Stimulated activated effector memory CD8-positive, alpha-beta T cell treated with anti-CD3 and anti-CD28 coated beads, Interleukin-12 subunit alpha, Interleukin-12 subunit beta, amount 100 ng/mL, for 72 hours (primary cell): ENCODE results near the gene KCNC4.

Source experiments
- ATAC-seq: fragments of 150-1000 bp; cut with Tn5 transposase; 2 replicates; pipeline ENCODE4 v1.10.0; 2021
- DNase-seq, 2 donors: peaks; one replicate each; pipeline ENCODE4 v3.0.0; 2021 to 2022; ENCODE audit warnings: low spot score in 2 of 2
- H3K27ac Mint-ChIP-seq: one replicate; pipeline ENCODE4 v1.8.0; 2022; ENCODE audit warnings: mild to moderate bottlenecking, mixed read lengths
- H3K36me3 Mint-ChIP-seq: one replicate; pipeline ENCODE4 v1.8.0; 2022; ENCODE audit warnings: mild to moderate bottlenecking, mixed read lengths
- H3K4me1 Mint-ChIP-seq: one replicate; pipeline ENCODE4 v1.8.0; 2022; ENCODE audit warnings: mixed read lengths
- H3K4me3 Mint-ChIP-seq: one replicate; pipeline ENCODE4 v1.8.0; 2022; ENCODE audit warnings: mild to moderate bottlenecking, mixed read lengths
- H3K9me3 Mint-ChIP-seq: one replicate; pipeline ENCODE4 v1.8.0; 2022; ENCODE audit warnings: mixed read lengths

Gene KCNC4

GRCh38 chr1:110201157-110201825 lies 8.8 kb upstream of the KCNC4 start:
- ATAC-seq: no peak
- no peaks in the 10 kb centered on the region for H3K9me3 Mint-ChIP-seq
- DNase-seq: no peak
- no peak overlapping the region for H3K4me3 Mint-ChIP-seq
- H3K27ac Mint-ChIP-seq: no peak overlapping the region
- no peaks in the 10 kb centered on the region for H3K36me3 Mint-ChIP-seq
- peaks cover 15% of the 10 kb centered on the region for H3K4me1 Mint-ChIP-seq

GRCh38 chr1:110203021-110203661 lies 7.0 kb upstream of the KCNC4 start:
- peak overlapping the region; percentile 79 for H3K27ac Mint-ChIP-seq
- ATAC-seq (peak; percentile 73), DNase-seq (peak; percentile 71 to 87)
- no peak overlapping the region for H3K4me3 Mint-ChIP-seq
- no peaks in the 10 kb centered on the region for H3K9me3 Mint-ChIP-seq
- H3K36me3 Mint-ChIP-seq: no peaks in the 10 kb centered on the region
- peaks cover 22% of the 10 kb centered on the region for H3K4me1 Mint-ChIP-seq

GRCh38 chr1:110205156-110205555 lies 5.0 kb upstream of the KCNC4 start:
- no peak overlapping the region for H3K4me3 Mint-ChIP-seq
- no peaks in the 10 kb centered on the region for H3K9me3 Mint-ChIP-seq
- peak overlapping the region; percentile 79 for H3K27ac Mint-ChIP-seq
- DNase-seq: no peak
- peaks cover 6% of the 10 kb centered on the region for H3K36me3 Mint-ChIP-seq
- H3K4me1 Mint-ChIP-seq: peaks cover 36% of the 10 kb centered on the region
- no peak for ATAC-seq

GRCh38 chr1:110205591-110206155 lies 4.4 kb upstream of the KCNC4 start:
- H3K9me3 Mint-ChIP-seq: no peaks in the 10 kb centered on the region

GRCh38 chr1:110206261-110206920 lies 3.7 kb upstream of the KCNC4 start:
- peaks cover 40% of the 10 kb centered on the region for H3K4me1 Mint-ChIP-seq
- DNase-seq (no peak), ATAC-seq (no peak)
- H3K4me3 Mint-ChIP-seq: no peak overlapping the region
- peak overlapping the region; percentile 34 for H3K27ac Mint-ChIP-seq
- no peaks in the 10 kb centered on the region for H3K9me3 Mint-ChIP-seq
- peaks cover 11% of the 10 kb centered on the region for H3K36me3 Mint-ChIP-seq

More at GRCh38 chr1:110205591-110206155, 4.4 kb upstream of the KCNC4 start:
- Mint-ChIP-seq H3K27ac (peak overlapping the region; percentile 34), H3K4me1 (peaks cover 36% of the 10 kb centered on the region), H3K4me3 (no peak overlapping the region), H3K36me3 (peaks cover 6% of the 10 kb centered on the region)
- no peak for DNase-seq
- ATAC-seq: no peak

- peak; percentile 27 for ATAC-seq
- peak overlapping the region; percentile 60 for H3K27ac Mint-ChIP-seq
Measured at GRCh38 chr1:110207831-110208230, 2.3 kb upstream of the KCNC4 start.

GRCh38 chr1:110208916-110209645 lies 1.0 kb upstream of the KCNC4 start:
- Mint-ChIP-seq H3K9me3 (no peaks in the 10 kb centered on the region), H3K4me3 (peak overlapping the region; percentile 88), H3K36me3 (peaks cover 12% of the 10 kb centered on the region), H3K27ac (peak overlapping the region; percentile 94), H3K4me1 (peaks cover 55% of the 10 kb centered on the region)
- ATAC-seq (no peak), DNase-seq (no peak)

More at GRCh38 chr1:110207831-110208230, 2.3 kb upstream of the KCNC4 start:
- no peaks in the 10 kb centered on the region for H3K9me3 Mint-ChIP-seq
- peaks cover 12% of the 10 kb centered on the region for H3K36me3 Mint-ChIP-seq
- no peak overlapping the region for H3K4me3 Mint-ChIP-seq
- H3K4me1 Mint-ChIP-seq: peaks cover 49% of the 10 kb centered on the region
- peak; percentile 67 to 88 for DNase-seq

GRCh38 chr1:110210604-110211495 lies 736 bp downstream of the KCNC4 start:
- ATAC-seq (peak; percentile 11), DNase-seq (peak; percentile 39 to 81)
- peaks cover 72% of the 10 kb centered on the region for H3K4me1 Mint-ChIP-seq
- H3K4me3 Mint-ChIP-seq: peak overlapping the region; percentile 88
- H3K36me3 Mint-ChIP-seq: peaks cover 12% of the 10 kb centered on the region
- H3K9me3 Mint-ChIP-seq: no peaks in the 10 kb centered on the region
- peak overlapping the region; percentile 78 for H3K27ac Mint-ChIP-seq

GRCh38 chr1:110211496-110212168 lies 1.5 kb downstream of the KCNC4 start:
- H3K4me1 Mint-ChIP-seq: peaks cover 79% of the 10 kb centered on the region
- no peak for DNase-seq

GRCh38 chr1:110212169-110213142 lies 2.3 kb downstream of the KCNC4 start:
- Mint-ChIP-seq H3K36me3 (peaks cover 12% of the 10 kb centered on the region), H3K9me3 (no peaks in the 10 kb centered on the region), H3K27ac (peak overlapping the region; percentile 77), H3K4me1 (peaks cover 79% of the 10 kb centered on the region), H3K4me3 (peak overlapping the region; percentile 88)
- ATAC-seq: no peak
- DNase-seq: no peak

More at GRCh38 chr1:110211496-110212168, 1.5 kb downstream of the KCNC4 start:
- peak; percentile 0 for ATAC-seq
- peak overlapping the region; percentile 78 for H3K27ac Mint-ChIP-seq
- H3K36me3 Mint-ChIP-seq: peaks cover 12% of the 10 kb centered on the region
- H3K9me3 Mint-ChIP-seq: no peaks in the 10 kb centered on the region
- H3K4me3 Mint-ChIP-seq: peak overlapping the region; percentile 88

- Mint-ChIP-seq H3K4me1 (peaks cover 79% of the 10 kb centered on the region), H3K9me3 (no peaks in the 10 kb centered on the region), H3K36me3 (peaks cover 12% of the 10 kb centered on the region), H3K27ac (no peak overlapping the region), H3K4me3 (peak overlapping the region; percentile 88)
- DNase-seq (no peak), ATAC-seq (no peak)
Measured at GRCh38 chr1:110213143-110213540, 3.0 kb downstream of the KCNC4 start.

GRCh38 chr1:110214454-110215404 lies 4.6 kb downstream of the KCNC4 start:
- no peaks in the 10 kb centered on the region for H3K9me3 Mint-ChIP-seq
- peak overlapping the region; percentile 88 for H3K4me3 Mint-ChIP-seq
- peaks cover 73% of the 10 kb centered on the region for H3K4me1 Mint-ChIP-seq
- peaks cover 6% of the 10 kb centered on the region for H3K36me3 Mint-ChIP-seq
- peak; percentile 2 for ATAC-seq
- DNase-seq: no peak
- peak overlapping the region; percentile 84 for H3K27ac Mint-ChIP-seq
